ENCODE results near the gene EMILIN2. TPM values are rescaled to one million over a fixed set of nuclear protein-coding genes. Genes with fewer than 3 reads are reported as not detected.

The EMILIN2 gene
- total RNA-seq, 1 experiment from 2014 or later, result 20.0 TPM

- H3K4ac ChIP-seq (ENCODE audit: low read depth, low read length), result no peak overlapping the region
- no CpG with 5 or more reads among the region's 10 CpGs for WGBS (ENCODE audit: extremely low coverage, insufficient read length, low lambda C conversion rate)
- H3K23ac ChIP-seq (ENCODE audit: insufficient read length, low read depth, low read length), result no peak overlapping the region
- no peak overlapping the region for H4K91ac ChIP-seq (ENCODE audit: insufficient read length, low read depth, low read length)
- H2BK15ac ChIP-seq (ENCODE audit: low read depth, low read length), result no peak overlapping the region
- H3T11ph ChIP-seq (ENCODE audit: low read length), result no peak overlapping the region
- no peak overlapping the region for H2BK120ac ChIP-seq (ENCODE audit: low read depth, low read length, poor library complexity, severe bottlenecking)
- H3K4me1 ChIP-seq (ENCODE audit: insufficient read depth, low read length), result no peaks in the 10 kb centered on the region
- H3K27me3 Mint-ChIP-seq (ENCODE audit: low read depth), result peaks cover 3% of the 10 kb centered on the region
- no peaks in the 10 kb centered on the region for H3K9me3 ChIP-seq (ENCODE audit: control insufficient read depth, low read depth, low read length)
- H3K27ac ChIP-seq (ENCODE audit: insufficient read length, low read depth, low read length), result no peak overlapping the region
- no peak overlapping the region for H2AFZ ChIP-seq (ENCODE audit: low read length)
- no peak overlapping the region for H3K14ac ChIP-seq (ENCODE audit: insufficient read depth, low read length)
- DNase-seq, result no peak
- no peaks in the 10 kb centered on the region for H3K79me2 ChIP-seq (ENCODE audit: insufficient read depth, low read length)
- H3K9ac ChIP-seq (ENCODE audit: extremely low read depth, insufficient read length, low read length), result no peak overlapping the region
- H4K8ac ChIP-seq (replicated peaks; ENCODE audit: insufficient read length, low read depth, low read length), result no peak overlapping the region
- no peak overlapping the region for H2BK20ac ChIP-seq (ENCODE audit: low read depth, low read length, poor library complexity, severe bottlenecking)
- H3K18ac ChIP-seq (ENCODE audit: insufficient read length, low read depth, low read length), result no peak overlapping the region
- H3K9me3 Mint-ChIP-seq, result peaks cover 11 to 13% of the 10 kb centered on the region in 2 experiments
- peaks cover 12 to 19% of the 10 kb centered on the region in 2 experiments for H3K4me1 Mint-ChIP-seq
- TF ChIP-seq, protein P1, sequence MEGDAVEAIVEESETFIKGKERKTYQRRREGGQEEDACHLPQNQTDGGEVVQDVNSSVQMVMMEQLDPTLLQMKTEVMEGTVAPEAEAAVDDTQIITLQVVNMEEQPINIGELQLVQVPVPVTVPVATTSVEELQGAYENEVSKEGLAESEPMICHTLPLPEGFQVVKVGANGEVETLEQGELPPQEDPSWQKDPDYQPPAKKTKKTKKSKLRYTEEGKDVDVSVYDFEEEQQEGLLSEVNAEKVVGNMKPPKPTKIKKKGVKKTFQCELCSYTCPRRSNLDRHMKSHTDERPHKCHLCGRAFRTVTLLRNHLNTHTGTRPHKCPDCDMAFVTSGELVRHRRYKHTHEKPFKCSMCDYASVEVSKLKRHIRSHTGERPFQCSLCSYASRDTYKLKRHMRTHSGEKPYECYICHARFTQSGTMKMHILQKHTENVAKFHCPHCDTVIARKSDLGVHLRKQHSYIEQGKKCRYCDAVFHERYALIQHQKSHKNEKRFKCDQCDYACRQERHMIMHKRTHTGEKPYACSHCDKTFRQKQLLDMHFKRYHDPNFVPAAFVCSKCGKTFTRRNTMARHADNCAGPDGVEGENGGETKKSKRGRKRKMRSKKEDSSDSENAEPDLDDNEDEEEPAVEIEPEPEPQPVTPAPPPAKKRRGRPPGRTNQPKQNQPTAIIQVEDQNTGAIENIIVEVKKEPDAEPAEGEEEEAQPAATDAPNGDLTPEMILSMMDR (conservative IDR thresholded peaks at IDR 0.05), result no peak
- no peaks in the 10 kb centered on the region for H4K20me1 ChIP-seq (ENCODE audit: control insufficient read depth, insufficient read depth, insufficient read length)
- no peak overlapping the region for H2BK5ac ChIP-seq (ENCODE audit: insufficient read length, low read length)
- H3K27me3 ChIP-seq (ENCODE audit: insufficient read depth, low read length), result no peaks in the 10 kb centered on the region
- H3K36me3 Mint-ChIP-seq (ENCODE audit: insufficient read depth in 1 of 3, low read depth in 3 of 3), result peaks cover 0 to 14% (median 6%) of the 10 kb centered on the region in 3 experiments; a peak in 6 of 7 replicates
- no peak overlapping the region for H3K4me3 Mint-ChIP-seq
- no peak overlapping the region for H2AK5ac ChIP-seq (ENCODE audit: insufficient read length, low read length)
- no peak overlapping the region for H2BK12ac ChIP-seq (ENCODE audit: insufficient read length, low read depth, low read length)
- H3K79me1 ChIP-seq (ENCODE audit: insufficient read depth, low read depth, low read length, poor library complexity, severe bottlenecking), result no peaks in the 10 kb centered on the region
- H4K5ac ChIP-seq (ENCODE audit: insufficient read length, low read depth, low read length), result no peak overlapping the region
- H3K23me2 ChIP-seq (ENCODE audit: insufficient read length, low read depth, low read length, poor library complexity, severe bottlenecking), result peaks cover 2% of the 10 kb centered on the region
- no peak overlapping the region for H3K27ac Mint-ChIP-seq
- no peak overlapping the region for H3K4me2 ChIP-seq (ENCODE audit: insufficient read depth, insufficient read length, low read length)
- no peak overlapping the region for H3K56ac ChIP-seq (ENCODE audit: insufficient read length, low read depth, low read length)
Measured at GRCh38 chr18:2883076-2883735, 36.4 kb downstream of the EMILIN2 start.
